Activated CD4-positive, alpha-beta T cell treated with anti-CD3 and anti-CD28 coated beads, Interleukin-2, amount 50 U/mL, for 1 hour (primary cell): ENCODE data around the gene C5orf22.
"Not testable (repeated sequence)": the region's sequence is repeated elsewhere in the genome, so short reads cannot be mapped to it uniquely, and the experiment has no call there.

Experiments
- DNase-seq: peaks from one replicate; pipeline ENCODE4 v3.0.0-alpha.2; 2020

C5orf22 gene

DNA sequence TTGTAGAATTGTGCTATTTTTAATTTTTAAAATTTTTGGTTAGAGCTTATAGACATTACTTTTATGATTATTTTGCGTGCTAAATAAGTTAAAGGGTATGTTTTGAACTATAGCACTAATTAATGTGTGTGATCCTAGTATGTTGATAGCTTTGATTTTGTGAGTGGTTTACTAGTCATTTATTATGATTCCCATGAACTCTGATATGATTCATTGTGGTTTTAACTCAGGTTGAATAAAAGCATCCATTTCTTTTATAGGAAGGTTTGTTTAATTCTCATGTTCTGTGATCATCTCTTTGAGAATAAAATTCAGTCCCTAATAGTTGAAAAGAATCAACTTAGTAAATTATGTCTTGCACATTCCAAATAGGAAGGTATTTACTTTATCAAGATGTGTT lies 22.5 kb downstream of the C5orf22 start:
- DNase-seq, result no peak

DNA sequence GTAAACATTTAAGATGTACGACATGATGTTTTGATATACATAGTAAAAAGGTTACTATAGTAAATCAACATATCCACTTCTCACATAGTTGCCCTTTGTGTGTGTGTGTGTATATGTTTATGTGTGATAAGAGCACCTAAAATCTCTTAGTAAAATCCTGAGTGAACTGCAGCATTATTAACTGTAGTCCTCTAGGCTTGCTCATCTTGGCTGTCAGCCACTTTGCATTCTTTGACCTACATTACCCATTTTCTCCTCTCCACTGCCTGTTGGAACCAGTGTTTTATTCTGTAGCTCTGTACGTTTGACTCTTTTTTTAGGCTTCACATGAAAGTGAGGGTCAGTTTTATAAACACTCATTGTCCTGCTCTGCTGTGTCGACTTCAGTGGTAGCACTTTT lies 24.4 kb downstream of the C5orf22 start:
- no peak for DNase-seq

DNA sequence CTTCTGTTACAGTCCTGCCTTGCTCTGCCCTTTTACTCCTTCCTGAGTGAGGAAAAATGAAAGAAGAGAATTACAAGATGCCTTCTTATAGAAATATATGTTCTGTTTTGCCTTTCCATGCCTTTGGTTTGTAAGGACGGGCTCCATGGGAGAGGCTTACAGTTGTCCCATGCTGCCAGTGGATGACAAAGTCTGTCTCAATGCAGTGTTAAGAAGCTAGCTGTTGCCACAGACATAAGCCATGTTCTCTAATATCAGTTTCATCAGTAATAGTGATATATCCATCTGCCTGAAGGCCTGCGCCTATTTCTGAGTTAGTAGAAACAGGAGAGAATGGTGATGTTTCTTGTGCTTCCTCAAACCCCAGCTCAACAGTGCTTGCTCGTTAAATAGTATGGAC lies 27.8 kb downstream of the C5orf22 start:
- DNase-seq, result no peak

DNA sequence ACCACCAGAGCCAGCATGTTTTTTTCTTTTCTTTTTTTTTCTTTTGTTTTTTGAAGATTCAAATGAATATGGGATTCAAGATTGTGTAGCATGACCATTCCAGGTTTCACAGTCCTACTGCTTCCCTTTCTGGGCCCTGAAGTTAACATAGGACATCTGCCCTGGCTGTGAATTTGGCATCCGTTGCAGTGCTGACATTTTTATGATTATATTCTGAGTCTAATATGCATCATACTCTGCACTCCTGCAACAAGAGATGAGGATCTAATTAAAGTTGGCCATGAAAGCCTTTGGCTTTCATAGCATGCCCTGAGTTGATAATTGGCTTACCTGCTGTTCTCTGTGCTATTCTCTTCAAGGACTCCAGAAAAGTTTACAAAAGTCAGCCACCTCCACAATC lies 29.8 kb downstream of the C5orf22 start:
- DNase-seq, result no peak

DNA sequence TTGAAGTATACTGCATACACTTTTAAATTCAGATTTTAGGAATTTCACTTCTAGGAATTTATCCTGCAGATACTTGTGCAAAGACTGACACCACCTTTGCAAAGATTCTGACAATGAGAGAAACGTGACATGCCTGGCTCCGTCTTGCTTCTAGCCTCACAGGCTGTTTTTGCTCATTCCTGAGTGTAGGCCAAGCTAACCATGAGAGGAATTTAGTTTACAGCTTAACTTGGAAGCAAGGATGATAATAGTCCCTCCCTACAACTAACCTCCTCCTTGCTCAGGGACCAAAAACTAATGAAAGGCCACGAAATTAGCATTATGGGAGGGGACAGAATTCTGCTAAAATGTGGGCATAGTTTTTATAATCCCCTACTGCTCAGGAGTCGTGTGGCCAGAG lies 31.1 kb downstream of the C5orf22 start:
- DNase-seq, result no peak

DNA sequence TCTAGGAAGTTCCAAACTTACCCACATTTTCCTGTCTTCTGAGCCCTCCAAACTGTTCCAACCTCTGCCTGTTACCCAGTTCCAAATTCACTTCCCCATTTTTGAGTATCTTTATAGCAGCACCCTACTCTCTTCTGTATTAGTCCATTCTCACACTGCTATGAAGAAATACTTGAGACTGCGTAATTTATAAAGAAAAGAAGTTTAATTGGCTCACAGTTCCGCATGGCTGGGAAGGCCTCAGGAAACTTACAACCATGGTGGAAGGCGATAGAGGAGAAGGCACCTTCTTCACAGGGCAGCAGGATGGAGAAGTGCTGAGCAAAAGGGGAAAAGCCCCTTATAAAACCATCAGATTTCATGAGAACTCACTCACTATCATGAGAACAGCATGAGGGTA lies 34.3 kb downstream of the C5orf22 start:
- not testable (repeated sequence) for DNase-seq

DNA sequence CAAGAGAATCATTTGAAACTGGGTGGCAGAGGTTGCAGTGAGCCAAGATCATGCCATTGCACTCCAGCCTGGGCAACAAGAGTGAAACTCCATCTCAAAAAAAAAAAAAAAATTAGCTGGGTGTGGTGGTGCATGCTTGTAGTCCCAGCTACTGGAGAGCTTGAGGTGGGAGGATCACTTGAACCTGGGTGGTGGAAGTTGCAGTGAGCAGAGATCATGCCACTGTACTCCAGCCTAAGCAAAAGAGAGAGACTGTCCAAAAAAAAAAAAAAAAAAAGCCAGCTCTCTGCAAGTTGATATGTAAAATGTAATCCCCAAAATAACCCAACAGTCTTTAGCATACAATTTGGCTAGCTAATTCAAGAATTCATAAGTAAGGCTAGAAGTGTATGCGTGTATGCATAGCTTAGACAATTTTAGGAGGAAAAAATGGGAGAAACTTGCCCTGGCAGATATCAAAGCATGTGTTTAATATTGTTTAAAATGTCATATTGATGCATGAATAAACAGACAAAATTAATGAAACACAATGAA lies 36.3 kb downstream of the C5orf22 start:
- DNase-seq, result no peak

DNA sequence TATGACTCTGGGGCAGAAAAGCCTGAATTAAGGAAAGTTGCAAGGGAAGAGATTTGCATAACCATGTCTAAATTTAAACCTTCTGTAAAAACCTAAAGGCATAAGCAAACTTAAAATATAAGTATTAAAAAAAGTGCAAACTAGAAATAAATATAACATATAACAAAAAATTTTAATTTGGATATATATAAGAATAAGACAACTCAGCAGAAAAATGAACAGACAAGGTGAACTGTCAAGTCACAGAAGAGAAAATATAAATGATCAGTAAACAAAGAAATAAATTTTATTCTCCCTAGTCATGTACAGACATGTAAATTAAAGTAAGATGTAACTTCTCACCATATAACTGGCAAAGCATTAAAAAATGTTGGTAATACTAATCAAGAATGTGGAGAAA lies 37.0 kb downstream of the C5orf22 start:
- DNase-seq, result no peak

DNA sequence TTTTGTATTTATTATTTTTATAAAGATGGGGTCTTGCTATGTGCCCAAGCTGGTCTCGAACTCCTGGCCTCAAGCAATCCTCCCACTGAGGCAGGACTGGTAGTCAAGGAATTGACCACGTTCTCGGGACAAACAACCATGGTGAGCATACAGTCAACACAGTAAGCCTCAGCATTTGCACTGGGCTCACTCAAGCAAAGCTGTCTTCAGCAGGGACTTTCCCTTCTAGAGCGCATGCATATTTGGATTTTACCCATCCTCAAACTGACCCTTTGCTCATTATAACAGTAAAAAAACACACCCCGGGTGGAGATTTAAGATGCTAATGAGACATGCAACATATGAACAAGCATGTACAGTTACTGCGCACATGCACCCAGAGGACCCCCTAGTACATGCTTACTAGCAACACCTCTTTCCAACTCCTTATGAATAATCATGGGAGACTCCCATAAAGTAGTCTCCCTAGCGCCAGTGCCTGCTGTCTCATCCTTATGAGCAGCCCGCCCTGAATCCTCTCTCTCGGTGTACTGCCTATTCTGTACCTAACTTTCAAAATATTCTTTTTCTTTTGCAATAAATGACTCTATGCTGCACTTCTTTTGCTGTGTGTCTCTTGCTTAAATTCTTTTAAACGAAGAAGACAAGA lies 41.5 kb downstream of the C5orf22 start:
- DNase-seq, result no peak

DNA sequence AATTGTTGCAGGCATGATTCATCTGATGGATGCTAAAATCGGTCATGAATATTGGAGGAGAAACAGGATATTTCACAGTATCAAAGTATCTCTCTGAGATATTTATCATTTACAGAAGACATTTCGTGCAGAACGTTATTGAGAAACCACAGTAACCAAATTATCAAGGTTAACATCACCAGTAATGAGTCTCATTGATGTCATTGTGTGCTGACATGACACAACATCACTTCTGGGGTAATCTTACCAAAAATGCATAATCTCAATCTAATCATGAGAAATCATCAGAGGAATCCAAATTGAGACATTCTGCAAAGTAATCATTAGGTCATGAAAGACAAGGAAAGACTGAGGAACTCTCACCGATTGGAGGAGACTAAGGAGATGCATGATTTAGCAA lies 42.7 kb downstream of the C5orf22 start:
- DNase-seq, result no peak

DNA sequence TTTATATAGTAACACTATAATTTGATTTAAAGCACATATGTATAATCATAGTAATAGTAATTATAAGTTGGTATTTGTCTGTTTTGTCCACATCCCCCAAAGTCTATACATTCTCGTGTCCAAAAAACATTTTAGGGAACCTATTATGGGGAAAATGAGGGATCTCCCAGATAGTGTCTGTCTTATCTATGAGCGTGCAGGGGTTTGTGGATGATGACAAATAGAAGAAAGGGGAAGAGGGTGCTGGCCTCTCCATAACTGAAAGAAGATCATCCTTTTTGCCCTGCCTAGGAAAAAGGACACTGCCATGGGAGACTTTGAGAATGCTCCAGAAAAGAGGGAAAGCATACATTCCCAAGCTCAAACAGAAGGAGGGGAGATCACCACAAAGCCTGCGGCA lies 45.3 kb downstream of the C5orf22 start:
- no peak for DNase-seq

DNA sequence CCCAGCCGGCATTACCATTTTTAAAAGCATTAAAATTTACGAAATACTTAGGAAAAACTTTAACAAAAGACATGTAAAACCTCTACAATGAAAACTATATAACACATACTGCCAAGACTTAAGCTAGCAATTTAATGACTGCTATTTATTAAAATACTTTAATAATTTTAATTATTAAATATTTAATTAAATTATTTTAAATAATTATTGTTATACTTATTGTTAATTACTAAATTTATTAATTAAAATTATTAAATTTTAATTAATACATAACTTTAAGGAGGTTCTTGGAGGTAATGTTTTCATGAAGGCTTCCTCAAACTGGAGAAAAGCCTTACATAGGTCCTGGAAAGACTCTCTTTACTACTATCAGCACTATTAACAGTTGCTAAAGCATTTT lies 47.5 kb downstream of the C5orf22 start:
- no peak for DNase-seq

DNA sequence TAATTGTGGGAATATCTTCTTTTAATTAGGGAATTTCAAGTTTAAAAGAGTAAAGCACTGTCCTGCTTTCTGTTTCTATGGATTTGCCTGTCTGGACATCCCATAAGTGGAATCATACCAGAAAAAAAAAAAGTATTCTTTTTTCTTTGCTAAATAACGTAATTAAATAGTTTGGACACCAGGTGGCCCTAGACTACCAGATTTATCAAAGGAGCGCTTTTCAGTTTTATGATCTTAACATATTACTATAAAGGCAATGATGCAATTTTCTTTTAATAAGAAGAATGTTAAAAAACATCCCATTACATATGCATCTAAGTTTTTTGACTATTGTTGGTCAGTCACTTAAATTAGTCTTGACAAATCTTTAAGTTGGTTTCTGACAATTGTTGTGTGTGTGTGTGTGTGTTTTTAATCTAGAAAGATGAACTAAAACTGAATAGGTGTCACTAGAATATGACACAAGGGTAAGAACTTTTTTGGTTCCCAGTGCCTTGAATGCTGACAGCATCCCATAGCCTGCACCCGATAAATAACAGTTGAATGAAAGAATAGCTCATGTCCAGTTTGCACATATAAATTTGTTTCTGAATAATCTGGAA lies 49.5 kb downstream of the C5orf22 start:
- no peak for DNase-seq

DNA sequence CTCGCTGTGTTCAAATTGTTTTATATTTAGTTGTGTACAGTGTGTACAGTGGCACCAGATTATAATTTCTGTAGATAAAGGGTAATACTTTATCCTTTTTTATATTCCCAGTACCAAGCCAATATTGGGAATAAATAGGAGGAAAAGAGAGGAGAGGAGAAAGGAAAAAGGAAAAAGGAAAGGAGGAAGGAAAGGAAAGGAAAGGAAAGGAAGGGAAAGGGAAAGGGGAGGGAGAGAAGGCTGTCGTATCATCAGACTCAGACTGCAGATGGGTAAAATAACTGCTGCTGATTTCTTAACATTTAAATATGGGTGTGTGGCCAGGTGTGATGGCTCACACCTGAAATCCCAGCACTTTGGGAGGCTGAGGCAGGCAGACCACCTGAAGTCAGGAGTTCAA lies 51.0 kb downstream of the C5orf22 start:
- no peak for DNase-seq

DNA sequence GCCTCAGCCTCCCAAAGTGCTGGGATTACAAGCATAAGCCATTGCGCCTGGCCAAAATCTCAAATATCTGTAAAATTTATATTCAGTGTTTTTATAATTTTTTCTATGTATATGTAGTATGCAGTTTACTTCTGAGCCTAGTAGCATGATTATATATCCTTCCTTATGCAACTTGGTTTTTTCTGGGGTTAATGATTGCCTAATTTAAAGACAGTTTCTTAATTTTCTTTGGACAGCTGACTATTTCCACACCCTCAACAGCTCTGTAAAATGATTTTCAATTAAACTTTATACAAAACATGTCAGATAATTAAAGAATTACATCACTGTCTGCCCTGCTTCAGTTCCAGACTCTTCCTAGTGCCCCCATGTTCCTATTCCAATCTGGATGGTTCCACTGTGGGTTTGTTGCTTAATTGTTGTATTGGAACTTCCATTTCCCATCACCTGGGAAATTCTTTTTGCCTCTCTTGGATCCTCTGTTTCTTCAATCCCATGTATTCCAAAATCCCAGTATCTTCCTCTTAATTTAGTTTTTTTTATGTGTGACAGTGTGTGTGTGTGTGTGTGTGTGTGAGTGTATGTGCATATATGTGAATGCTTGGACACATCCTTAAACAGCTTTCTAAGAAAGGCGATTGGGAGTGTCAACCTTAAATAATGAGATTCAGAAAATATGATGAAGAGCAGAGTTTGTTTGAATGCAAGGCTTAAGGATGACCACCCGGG lies 53.2 kb downstream of the C5orf22 start:
- no peak for DNase-seq

DNA sequence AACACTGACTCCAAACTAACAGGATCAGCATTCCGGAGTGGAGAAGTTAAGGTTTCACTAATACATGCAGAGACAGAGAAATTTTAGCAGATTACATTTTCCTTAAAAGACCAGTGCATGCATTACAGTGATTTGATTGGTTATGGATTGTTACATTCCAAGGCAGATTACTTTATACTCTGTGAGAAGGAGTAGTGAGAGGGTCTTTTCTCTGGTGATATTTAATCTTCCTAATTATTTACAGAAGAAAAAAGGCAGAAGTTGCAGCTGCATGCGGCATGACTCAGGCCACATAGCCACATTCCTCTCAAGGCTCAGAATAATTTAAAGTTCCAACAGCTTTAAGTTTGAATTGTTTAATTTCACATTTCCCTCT lies 53.8 kb downstream of the C5orf22 start:
- no peak for DNase-seq

DNA sequence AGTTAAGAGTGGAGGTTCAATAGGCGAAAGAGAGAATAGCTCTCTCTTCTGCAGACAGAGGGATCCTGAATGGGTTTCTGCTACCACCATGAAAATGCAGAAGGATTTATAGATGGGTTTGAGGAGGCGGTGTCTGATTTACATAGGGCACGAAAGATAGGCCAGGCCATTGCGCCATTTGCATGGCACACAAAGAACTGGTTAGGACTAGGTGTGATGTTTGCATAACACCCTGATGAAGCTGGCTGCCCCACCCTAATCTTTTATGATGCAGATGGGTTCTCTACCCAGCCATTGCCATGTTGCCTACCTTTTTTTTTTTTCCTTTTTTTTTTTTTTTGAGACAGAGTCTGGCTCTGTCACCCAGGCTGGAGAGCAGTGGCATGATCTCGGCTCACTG lies 55.4 kb downstream of the C5orf22 start:
- DNase-seq, result no peak

DNA sequence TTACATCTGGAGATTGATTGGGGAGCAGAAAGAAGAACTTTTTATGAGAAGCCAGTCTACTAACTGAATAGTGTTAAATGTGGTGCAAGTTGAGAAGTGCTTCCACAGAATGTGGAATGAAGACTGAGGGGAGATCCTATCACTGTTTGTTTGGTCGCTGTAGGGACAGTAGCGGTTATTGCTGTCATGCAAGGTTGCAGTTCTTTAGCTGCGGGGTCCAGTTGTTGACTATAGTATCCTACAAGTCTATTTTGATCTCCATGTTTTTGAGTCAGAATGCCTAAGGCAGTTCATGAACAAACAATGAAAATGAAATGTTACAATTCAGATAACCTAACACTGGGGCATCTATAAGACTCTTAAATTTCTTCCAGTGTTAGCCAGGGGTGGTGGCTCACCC lies 61.6 kb downstream of the C5orf22 start:
- no peak for DNase-seq

DNA sequence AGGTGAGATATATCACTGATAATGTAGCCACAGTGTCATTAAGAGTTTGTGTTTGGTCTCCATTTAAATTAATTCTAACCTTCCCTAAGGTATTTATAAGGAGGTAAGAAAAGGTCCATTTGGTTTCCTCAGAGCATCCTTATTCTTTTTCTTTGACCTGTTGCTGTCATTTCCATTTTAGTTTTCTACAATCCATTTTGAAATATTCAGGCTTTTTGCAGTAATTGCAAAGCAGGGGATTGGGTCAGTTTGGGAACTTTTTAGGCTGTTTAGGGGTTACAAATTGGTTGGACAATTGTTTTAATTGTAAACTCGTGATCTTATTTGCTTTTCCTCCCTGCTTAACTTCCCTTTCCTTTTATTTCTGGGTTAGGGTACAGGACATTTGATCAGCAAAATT lies 64.3 kb downstream of the C5orf22 start:
- DNase-seq, result no peak

DNA sequence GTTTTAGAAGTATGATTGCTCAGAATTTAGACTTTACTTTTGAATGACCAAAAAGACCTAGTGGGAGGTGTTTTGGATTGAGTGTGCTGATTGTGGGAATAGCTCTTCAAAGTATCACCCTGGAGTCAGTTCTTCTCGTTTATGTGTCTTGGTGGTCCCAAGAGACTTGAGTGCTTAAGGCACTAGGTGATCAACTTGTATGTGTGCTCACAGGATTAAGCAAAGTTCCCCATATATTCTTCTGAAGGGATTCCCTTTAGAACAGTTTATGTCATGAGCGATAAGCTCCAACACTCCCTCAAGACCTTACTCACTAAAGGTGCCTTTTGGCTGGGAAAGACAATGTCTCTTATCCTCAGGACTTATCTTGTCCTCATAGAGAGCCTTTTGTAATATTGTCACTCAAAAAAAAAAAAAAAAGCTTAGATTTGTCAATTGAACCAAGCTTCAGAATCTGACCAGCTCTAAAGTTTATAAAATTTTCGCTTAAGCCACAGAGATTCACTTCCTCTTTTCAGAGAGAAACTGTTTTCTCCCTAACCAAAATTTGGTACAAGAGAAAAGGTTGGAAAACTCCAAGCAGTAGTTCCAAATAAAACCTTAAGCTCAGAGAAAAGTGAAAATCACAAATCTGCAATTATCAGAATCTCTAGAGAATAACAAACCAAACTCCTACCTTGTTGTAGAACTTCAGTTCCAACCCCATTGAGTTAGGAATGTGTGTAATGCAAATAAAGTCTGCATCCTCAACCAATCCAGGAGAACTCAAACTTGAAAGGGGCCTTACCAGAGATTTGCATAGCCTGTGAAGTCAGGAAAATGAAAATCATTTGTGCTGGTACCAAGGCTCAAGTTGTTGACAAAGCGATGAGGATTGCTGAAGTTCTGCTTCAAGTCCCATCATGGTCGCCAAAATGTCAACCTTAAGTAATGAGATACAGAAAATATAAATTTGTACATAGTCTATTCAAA lies 66.8 kb downstream of the C5orf22 start:
- DNase-seq, result no peak

DNA sequence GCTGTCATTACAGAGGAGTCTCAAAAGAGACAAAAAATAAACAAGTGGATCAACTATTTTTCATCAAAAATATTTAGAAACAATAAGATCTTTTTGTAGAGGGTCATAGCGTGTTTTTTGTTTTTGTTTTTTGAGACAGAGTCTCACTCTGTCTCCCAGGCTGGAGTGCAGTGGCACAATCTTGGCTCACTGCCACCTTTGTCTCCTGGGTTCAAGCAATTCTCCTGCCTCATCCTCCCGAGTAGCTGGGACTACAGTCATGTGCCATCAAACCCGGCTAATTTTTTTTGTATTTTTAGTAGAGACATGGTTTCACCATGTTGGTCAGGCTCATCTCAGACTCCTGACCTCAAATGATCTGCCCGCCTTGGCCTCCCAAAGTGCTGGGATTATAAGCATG lies 70.2 kb downstream of the C5orf22 start:
- not testable (repeated sequence) for DNase-seq

DNA sequence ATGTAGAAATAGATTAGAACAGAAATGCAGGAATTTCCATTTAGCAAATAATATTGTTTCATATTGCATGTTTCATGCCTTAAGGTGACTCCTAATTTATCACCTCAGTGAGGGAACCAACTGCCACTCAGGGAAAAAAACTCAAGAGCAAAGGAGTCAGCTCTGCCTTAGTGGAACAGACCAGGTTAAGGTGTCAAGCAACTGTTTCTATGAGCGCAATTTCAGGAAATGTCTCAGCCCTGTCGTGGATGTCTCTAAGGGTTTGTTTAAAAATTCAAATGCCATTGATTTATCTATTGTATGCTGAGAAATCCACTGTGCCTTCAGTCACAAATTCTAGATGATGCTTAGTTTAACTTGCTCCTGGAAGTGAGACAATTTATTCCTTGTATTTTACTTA lies 72.1 kb downstream of the C5orf22 start:
- no peak for DNase-seq

DNA sequence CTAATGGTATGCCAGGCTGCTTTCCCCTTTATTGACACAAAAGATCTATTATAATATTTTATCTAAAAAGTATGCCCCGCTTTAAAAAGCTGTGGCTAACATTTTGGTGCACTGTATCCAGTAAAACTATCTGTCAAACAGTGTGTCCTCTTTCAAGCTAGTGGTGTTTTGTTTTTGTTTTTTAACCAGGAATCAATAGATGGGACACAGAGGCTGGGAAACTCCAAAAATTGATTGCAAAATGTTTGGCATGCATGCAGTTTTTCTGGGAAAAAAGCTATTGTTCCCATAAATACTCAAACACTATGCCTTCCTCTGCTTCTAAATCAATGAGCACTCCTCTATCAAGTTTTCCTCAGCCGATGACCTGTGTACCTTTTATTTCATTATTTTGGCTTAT lies 72.5 kb downstream of the C5orf22 start:
- DNase-seq, result no peak
